Endometrial microvascular endothelial cells (primary cell): ENCODE data around the gene PPOX. TPM values are rescaled to one million over a fixed set of nuclear protein-coding genes. Genes with fewer than 3 reads are reported as not detected.

ENCODE experiments used
- in situ Hi-C: cut with HindIII; loops from 2 replicates; pipeline ENCODE4 v1.10.0; 2017; ENCODE audit warnings: low sequenced_read_pairs, low pct_unique_long_range_greater_than_20kb; ENCODE audit errors: inconsistent ontology term
- total RNA-seq: library from RNA; depleted of rRNA; stranded (reverse); fragments of >200 nt; gene quantifications from one replicate; pipeline ENCODE4 v1.2.3, GENCODE V29; 2015; ENCODE audit errors: inconsistent ontology term

The PPOX gene
- 19.2 TPM for total RNA-seq

DNA sequence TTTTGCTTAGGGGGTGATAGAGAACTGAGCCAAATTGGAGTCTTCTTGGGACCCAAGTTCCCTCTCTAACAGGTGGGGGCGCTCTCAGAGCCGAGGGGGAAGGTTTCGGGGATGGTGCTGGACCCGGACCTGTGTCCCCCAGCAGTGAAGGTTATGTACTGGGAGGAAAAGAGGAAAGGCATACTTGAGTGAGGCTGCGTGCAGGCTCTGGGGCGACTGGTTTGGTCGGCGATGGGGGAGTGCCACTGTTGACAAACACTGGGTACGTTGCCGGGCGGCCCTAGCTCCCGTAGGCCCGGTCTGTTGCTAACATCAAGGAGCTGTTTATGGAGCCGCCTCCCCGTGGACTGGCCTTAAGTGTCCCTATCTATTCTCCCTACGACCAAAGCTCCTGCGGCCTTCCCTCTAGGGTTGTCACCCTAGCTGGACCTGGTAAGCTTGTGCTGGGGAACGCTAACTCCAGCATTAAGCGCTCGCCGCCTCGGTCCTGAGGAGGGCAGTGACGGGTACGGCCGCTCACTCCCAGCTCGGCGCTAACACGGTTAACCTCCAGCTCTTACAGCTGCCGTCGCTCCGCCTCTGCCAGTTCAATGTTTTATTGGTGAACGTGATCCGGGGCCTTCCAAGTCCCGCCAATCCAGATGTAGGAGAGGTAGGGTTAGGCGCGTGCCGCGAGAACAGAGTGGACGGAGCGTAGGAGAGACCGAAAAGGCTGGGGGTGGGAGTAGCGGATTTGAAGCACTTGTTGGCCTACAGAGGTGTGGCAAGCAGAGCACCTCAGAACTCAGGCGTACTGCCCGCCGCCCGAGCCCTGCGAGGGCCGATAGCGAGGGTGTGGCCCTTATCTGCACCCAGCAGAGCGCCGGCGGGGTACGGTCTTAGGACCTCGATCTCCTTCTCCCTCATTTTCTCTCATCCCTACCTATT lies at the start of gene PPOX:
TSS of gene PPOX (plus strand) at position 685 of the 927 bp plus-strand sequence. CDS start 422 bp downstream, outside the sequence.
- in situ Hi-C loops = no loop called here

GRCh38 chr1:161117759-161118581 lies 48.3 kb upstream of the PPOX start, which contains the start of the genes NIT1 and PFDN2:
Gene NIT1 (plus strand): TSS chr1:161118105. CDS start chr1:161118177, 72 bp downstream.
Gene PFDN2 (minus strand): TSS chr1:161118037. CDS start chr1:161118026, 11 bp downstream.
- in situ Hi-C loops = no loop called here

DNA sequence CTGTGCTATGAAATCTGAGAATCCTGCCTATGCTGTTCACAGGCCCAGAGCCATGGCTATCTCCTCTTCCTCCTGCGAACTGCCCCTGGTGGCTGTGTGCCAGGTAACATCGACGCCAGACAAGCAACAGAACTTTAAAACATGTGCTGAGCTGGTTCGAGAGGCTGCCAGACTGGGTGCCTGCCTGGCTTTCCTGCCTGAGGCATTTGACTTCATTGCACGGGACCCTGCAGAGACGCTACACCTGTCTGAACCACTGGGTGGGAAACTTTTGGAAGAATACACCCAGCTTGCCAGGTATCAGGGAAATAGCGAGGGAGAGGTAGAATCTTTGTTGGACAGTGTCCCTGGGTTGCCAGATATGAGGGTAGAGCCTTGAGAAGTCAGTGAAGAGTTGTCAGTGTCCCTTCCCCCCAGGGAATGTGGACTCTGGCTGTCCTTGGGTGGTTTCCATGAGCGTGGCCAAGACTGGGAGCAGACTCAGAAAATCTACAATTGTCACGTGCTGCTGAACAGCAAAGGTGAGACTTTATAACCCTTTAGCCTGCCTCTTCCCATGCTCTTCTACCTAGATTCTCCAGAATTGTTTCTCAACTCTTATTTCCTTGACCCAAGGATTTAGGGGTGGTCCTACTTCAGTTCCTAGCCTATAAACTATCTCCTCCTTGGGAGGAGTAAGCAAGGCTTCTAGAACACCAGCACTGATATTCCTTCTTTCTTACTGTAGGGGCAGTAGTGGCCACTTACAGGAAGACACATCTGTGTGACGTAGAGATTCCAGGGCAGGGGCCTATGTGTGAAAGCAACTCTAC lies 46.9 kb upstream of the PPOX start:
- in situ Hi-C loops = no loop called here

DNA sequence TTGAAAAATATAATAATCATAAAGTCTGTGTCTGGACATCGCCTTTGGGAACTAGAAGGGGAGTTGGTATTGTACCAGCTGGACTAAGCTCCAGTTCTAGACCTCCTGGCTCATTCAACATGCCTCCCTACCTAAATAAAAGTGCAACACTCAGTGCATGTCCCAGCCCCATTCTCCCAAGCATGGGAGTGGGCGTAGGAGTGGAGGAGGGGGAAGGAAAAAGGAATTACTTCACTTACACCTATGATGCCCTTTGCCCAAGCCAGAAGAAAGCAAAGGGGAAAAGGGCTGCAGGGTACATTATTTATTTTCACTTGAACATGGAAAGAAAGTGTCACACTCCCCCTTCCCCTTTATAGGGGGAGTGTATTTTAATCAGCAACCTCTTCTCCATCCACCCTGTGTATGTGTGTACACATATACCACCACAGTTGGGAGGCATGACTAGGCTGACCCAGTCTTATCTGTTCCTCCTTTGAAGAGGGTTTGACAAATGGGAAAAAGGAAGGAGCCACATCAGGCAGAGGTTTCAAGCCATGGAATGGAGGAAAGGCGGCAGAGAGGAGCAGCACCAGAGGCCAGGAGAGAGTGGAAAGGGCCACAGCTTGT lies 45.1 kb upstream of the PPOX start:
- in situ Hi-C loops = no loop called here

GRCh38 chr1:161121834-161122233 lies 44.4 kb upstream of the PPOX start:
- in situ Hi-C loops = no loop called here

GRCh38 chr1:161122967-161123366 lies 43.3 kb upstream of the PPOX start:
- in situ Hi-C loops = no loop called here

- in situ Hi-C loops = no loop called here
These were observed 38.6 kb upstream of the PPOX start for GRCh38 chr1:161127649-161128048.

DNA sequence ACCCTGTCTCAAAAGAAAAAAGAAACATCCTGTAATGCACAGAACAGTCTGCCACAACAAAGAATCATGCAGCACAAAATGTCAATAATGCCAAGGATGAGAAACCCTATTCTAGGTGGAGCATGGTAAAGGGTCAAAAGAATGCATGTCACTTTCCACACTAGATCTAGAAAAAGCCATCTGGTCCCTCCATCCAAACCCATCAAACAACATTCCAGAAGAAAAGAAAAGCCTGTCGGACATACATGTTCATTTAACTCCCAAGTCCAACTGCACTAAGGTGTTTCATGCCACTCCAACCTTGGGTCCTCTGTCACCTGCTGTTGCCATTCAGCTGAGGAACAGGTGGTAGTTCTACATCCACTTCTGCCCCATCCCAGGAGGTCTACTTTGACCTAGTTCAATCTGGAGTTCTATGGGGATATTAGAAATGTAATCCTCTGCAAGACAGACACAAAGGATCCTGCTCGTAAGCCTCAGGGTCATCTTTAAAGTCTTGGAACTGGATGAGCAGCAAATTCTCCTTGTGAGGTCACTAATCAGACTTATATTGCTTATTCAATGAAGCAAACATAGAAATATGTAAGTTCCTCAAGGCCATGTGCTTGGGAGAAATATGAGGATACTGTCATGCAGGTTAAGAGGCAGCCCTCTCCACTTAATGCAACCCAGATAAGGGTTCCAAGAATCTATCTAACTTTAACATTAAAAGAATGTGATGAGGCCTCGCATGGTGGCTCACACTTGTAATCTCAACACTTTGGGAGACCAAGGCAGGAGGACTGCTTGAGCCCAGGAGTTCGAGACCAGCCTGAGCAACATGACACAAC lies 37.4 kb upstream of the PPOX start:
- in situ Hi-C loops = no loop called here

DNA sequence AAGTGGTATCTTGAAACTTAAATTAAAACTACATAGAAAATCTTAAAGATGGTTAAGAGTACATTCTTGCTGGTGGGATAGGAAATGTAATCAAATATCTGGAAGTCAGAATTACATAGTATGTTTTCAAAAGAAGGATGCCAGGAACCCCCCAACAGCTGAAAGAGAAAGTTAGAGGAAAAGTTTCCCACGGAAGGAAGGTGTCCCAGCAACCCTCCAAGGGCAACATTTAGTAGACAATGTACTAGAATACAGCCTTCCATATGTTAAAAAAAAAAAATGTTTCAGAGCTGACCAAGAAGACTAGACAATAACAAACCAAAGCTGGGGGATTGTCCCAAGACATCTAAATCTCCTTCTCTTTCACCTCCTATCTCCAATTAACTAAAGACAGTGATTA lies 36.0 kb upstream of the PPOX start:
- in situ Hi-C loops = no loop called here

DNA sequence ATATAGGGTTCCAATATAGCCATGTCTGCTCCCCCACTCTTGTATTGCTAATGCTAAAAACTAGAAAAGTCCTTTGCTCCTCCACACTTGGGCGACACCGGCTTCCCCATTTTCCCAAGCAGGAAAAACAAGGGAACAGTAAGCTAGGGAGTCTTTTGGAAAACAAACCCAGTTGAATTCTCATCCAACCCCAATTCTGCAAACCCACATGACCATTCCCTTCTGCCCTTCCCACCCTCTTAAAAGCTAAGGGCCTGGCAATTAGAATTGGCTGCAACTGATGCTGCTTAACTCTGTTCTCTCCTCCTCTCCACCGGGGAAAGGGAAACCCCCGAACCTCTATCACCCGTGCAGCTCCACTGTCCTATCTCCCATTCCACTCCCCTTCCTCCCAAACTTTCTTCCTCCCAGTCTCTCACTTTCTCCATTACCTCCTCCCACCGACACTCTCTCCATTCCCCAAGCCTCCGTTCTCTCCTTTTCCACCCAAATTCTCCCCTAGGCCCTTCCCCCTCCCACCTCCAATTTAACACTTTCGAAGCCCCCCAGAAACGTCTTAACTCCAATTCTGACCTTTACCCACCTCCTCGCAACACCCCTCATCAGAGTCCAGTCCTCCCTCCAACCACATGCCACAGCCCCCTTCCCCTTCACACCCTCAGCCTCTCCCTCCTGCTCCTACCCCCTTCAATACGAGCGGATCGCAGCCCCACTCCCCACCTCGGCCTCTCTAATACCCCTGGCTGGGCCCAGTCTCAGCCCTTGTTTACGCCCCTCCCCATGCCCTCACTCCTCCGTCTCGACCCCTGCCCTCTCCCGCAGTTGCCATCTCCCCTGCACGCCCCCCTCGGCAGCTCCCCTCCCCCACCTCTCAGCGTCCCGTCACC lies 34.5 kb upstream of the PPOX start:
- in situ Hi-C loops = no loop called here

GRCh38 chr1:161132410-161133219 lies 33.6 kb upstream of the PPOX start, which contains the start of gene DEDD:
Gene DEDD (minus strand): TSS chr1:161132667. CDS start chr1:161124462, 8,205 bp downstream.
- in situ Hi-C loops = no loop called here

DNA sequence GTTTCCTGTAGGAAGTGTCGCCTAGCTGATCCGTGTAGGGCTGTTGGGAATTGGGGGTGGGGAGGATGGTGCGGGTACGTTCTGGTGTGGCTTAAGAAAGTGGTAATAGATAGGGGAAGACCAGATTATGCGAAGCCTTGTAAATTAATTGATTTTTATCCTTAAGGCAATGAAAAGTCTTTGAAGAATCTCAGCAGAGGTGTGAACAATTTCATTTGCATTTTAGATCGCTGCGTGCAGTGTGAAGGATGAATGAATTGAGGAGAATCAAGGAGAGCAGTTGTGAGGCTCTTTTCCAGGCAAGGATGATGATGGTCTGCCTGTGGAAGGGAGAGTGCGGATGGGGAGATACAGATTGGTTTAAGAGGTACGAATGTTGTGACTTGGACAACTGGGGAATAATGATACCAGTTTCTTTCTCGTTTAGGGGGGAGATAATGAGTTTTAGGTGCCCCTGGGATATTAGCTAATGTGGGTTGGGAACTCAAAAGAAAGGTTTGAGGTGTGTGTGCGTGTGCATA lies 32.9 kb upstream of the PPOX start:
- in situ Hi-C loops = no loop called here

DNA sequence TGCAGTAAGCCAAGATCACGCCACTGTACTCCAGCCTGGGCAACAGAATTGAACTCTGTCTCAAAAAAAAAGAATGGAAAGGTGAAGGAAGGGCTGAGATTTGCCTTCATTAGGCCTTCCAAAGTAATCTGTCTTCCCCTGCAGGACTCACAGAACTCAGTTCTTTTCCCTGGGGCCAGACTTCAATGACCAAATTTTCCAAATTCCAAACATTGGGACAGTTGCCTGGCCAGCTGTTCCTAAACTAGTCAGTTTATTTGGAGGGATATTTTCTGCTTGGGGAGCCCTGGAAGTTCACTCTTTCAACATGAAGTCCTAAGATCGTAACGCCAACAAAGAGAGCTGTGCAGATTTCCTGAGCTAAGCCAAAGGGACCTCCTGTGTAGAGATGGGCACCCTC lies 28.3 kb upstream of the PPOX start:
- in situ Hi-C loops = no loop called here

DNA sequence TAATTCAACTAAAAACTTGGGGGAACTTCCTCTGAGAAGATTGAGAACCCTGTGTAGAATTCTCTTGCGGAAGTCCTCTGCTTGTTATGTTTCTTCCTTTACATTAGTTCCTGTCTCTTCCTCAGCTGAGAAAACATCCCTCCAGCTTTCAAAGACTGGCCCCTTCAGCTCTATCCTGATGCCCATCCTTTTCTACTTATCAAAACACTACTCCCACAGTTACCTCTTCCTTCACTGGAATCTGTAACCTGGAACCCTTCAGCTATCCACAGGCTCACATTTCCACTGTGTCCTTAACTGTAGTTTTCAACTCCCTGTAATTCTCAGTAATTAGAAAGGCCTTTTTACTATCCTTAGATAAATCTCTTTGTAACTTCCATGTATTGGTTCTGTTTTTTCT lies 27.8 kb upstream of the PPOX start:
- in situ Hi-C loops = no loop called here

DNA sequence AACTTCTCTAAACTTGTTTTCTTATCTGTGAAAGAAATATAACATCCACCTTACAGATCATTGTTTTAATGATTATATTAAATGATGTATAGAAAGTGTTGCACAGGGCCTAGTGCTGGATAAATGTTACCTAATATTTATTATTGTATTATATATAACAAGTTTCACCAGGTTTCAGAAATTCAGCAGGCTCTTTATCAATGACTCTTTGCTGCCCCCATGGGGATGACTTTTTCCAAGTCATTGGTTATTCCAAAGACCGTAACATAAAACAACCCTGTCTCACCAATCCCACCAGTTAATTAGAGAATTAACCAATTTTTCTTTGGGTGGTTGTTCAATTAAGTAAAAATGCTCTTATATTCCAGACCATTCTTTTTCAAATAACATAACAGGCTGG lies 26.5 kb upstream of the PPOX start:
- in situ Hi-C loops = no loop called here
